B cell (primary cell): ENCODE results near the gene EXOSC10. TPM values are rescaled to one million over a fixed set of nuclear protein-coding genes. Genes with fewer than 3 reads are reported as not detected.

Source experiments
- ATAC-seq: fragments of 200-7000 bp; cut with Tn5 transposase; one replicate; pipeline ENCODE4 v1.10.0; 2021; ENCODE audit warnings: low read depth, mild to moderate bottlenecking, moderate number of reproducible peaks, moderate library complexity
- CTCF ChIA-PET: fragments of 350-600 bp; sonication (Branson Sonifier 250); formaldehyde crosslinking; loops from one replicate; lab custom pipeline; 2021; ENCODE audit warnings: antibody characterized with exemption, inconsistent platforms; lab: Charles Lee
- POLR2A ChIA-PET: fragments of 350-600 bp; sonication (Branson Sonifier 250); formaldehyde crosslinking; loops from one replicate; lab custom pipeline; 2021; ENCODE audit warnings: antibody characterized with exemption; lab: Charles Lee
- DNase-seq: peaks from one replicate; pipeline ENCODE4 v3.0.0; 2013
- H2AFZ ChIP-seq: 2 replicates; pipeline ENCODE4 v1.6.1; 2012; ENCODE audit warnings: mild to moderate bottlenecking, low read depth, low read length; ENCODE audit not compliant: insufficient read depth, poor library complexity, severe bottlenecking
- H3K27ac ChIP-seq, 2 donors: 1 replicate in 1 of 2; 2 replicates in 1 of 2; pipeline ENCODE4 v1.5.1; 2012 to 2013; ENCODE audit warnings: low read length in 2 of 2, mild to moderate bottlenecking in 2 of 2, moderate library complexity in 1 of 2
- H3K27me3 ChIP-seq, 4 experiments: fragments of 200-600 bp in 1 of 4; sonication (generic) in 1 of 4; replicated peaks in 1 of 4; 1 replicate in 2 of 4; 2 replicates in 2 of 4; pipeline versions ENCODE4 v1.6.1 to v1.7.0; 2013 to 2016; ENCODE audit warnings: low read length in 3 of 4, mild to moderate bottlenecking in 2 of 4, mixed read lengths in 1 of 4, moderate library complexity in 1 of 4; ENCODE audit not compliant: insufficient read depth in 4 of 4, control insufficient read depth in 3 of 4; ENCODE audit errors: control extremely low read depth in 1 of 4
- H3K36me3 ChIP-seq, 2 experiments: replicated peaks in 1 of 2; 1 replicate in 1 of 2; 2 replicates in 1 of 2; pipeline versions ENCODE4 v1.6.1 to v1.7.1; 2013; ENCODE audit warnings: low read length in 1 of 2; ENCODE audit not compliant: insufficient read depth in 2 of 2, control insufficient read depth in 1 of 2; ENCODE audit errors: control extremely low read depth in 1 of 2, extremely low read depth in 1 of 2
- H3K4me1 ChIP-seq, 2 donors: fragments of 200-600 bp in 1 of 2; sonication (generic) in 1 of 2; 1 replicate in 1 of 2; 2 replicates in 1 of 2; pipeline versions ENCODE4 v1.5.1 to v1.6.1; 2013 to 2017; ENCODE audit warnings: low read length in 2 of 2; ENCODE audit not compliant: control insufficient read depth in 2 of 2, insufficient read depth in 2 of 2
- H3K4me2 ChIP-seq: replicated peaks from 2 replicates; pipeline ENCODE3; 2012; ENCODE audit warnings: mild to moderate bottlenecking, low read depth, low read length; ENCODE audit not compliant: poor library complexity, severe bottlenecking
- H3K4me3 ChIP-seq, 5 experiments: fragments of 200-600 bp in 1 of 5; sonication (generic) in 1 of 5; 1 replicate in 3 of 5; 2 replicates in 2 of 5; pipeline versions ENCODE4 v1.5.1 to v1.7.0; 2011 to 2016; ENCODE audit warnings: low read length in 4 of 5, mild to moderate bottlenecking in 4 of 5, low read depth in 2 of 5, control low read depth in 1 of 5, moderate library complexity in 1 of 5; ENCODE audit not compliant: insufficient read depth in 1 of 5; ENCODE audit errors: control extremely low read depth in 1 of 5, extremely low read depth in 1 of 5
- H3K79me2 ChIP-seq: fragments of 200-600 bp; sonication (generic); one replicate; pipeline ENCODE4 v1.6.0; 2016; ENCODE audit warnings: low read length; ENCODE audit not compliant: control insufficient read depth, insufficient read depth
- H3K9ac ChIP-seq: fragments of 200-600 bp; sonication (generic); 2 replicates; pipeline ENCODE4 v1.6.1; 2017; ENCODE audit warnings: mild to moderate bottlenecking, low read length, moderate library complexity
- H3K9me3 ChIP-seq, 3 donors: one replicate each; pipeline versions ENCODE4 v1.6.1 to v1.7.1; 2013; ENCODE audit warnings: low read length in 2 of 3; ENCODE audit not compliant: control insufficient read depth in 2 of 3, insufficient read depth in 1 of 3; ENCODE audit errors: control extremely low read depth in 1 of 3
- H4K20me1 ChIP-seq: 2 replicates; pipeline ENCODE4 v1.6.0; 2012; ENCODE audit warnings: mild to moderate bottlenecking, low read length; ENCODE audit not compliant: insufficient read depth, control insufficient read depth, poor library complexity, severe bottlenecking
- H3K27ac Mint-ChIP-seq: one replicate; pipeline ENCODE4 v1.8.0; 2021; ENCODE audit warnings: mixed read lengths
- H3K27me3 Mint-ChIP-seq: one replicate; pipeline ENCODE4 v1.8.0; 2021; ENCODE audit warnings: mixed read lengths
- H3K4me1 Mint-ChIP-seq: one replicate; pipeline ENCODE4 v1.8.0; 2021; ENCODE audit warnings: mixed read lengths
- H3K4me3 Mint-ChIP-seq: one replicate; pipeline ENCODE4 v1.8.0; 2021; ENCODE audit warnings: mixed read lengths
- H3K9me3 Mint-ChIP-seq: one replicate; pipeline ENCODE4 v1.8.0; 2022; ENCODE audit warnings: mixed read lengths; ENCODE audit not compliant: insufficient read depth
- EZH2 ChIP-seq: IDR thresholded peaks from 2 replicates; pipeline ENCODE4 v1.6.1; 2012; ENCODE audit warnings: borderline replicate concordance, low read depth, mild to moderate bottlenecking, moderate library complexity, low read length; ENCODE audit not compliant: insufficient read depth, poor library complexity, severe bottlenecking
- WGBS: methylation state at CpG from one replicate; pipeline ENCODE4 v1.1.5; 2013; ENCODE audit warnings: missing lambda C conversion rate; ENCODE audit not compliant: insufficient coverage; 5-methylcytosine and 5-hydroxymethylcytosine counted together
- intact Hi-C: fragments of 100-400 bp; cut with micrococcal nuclease; formaldehyde crosslinking; loops from one replicate; pipeline ENCODE4 v1.10.0; 2022
- polyA plus RNA-seq: library from polyadenylated mRNA; depleted of rRNA; stranded (reverse); fragments of >200 nt; gene quantifications from 2 replicates; pipeline ENCODE4 v1.2.3, GENCODE V29; 2012
- total RNA-seq, 2 donors: library from RNA; stranded (reverse); fragments of 120-200 nt in 1 of 2; gene quantifications; 1 replicate in 1 of 2; 2 replicates in 1 of 2; pipeline versions ENCODE4 v1.2.3 to v1.2.4, GENCODE V29; 2013 to 2022
- TF ChIP-seq, protein P1 (sequence below): fragments of 200-600 bp; IDR thresholded peaks from one replicate; pipeline ENCODE4 v1.8.0; 2022; ENCODE audit warnings: antibody characterized with exemption, mild to moderate bottlenecking

Gene EXOSC10
- total and polyA plus RNA-seq, 2 donors (not counting 1 experiment from before 2014, with no cell fraction given), result 83.4 to 119 TPM

GRCh38 chr1:11134898-11135266 lies 35.2 kb upstream of the EXOSC10 start:
- Histone ChIP-seq H3K9me3 (no peaks in the 10 kb centered on the region), H3K27me3 (no peaks in the 10 kb centered on the region), H3K4me1 (no peaks in the 10 kb centered on the region), H3K9ac (no peak overlapping the region), H3K4me2 (no peak overlapping the region), H4K20me1 (no peaks in the 10 kb centered on the region), H3K36me3 (peaks cover 15 to 81% of the 10 kb centered on the region in 2 experiments), H3K4me3 (no peak overlapping the region), H3K27ac (no peak overlapping the region), H2AFZ (no peak overlapping the region), H3K79me2 (no peaks in the 10 kb centered on the region)
- CTCF ChIA-PET, result no interaction called here
- ATAC-seq (no peak), DNase-seq (no peak)
- POLR2A ChIA-PET, result no interaction called here
- Mint-ChIP-seq H3K4me3 (no peak overlapping the region), H3K27me3 (no peaks in the 10 kb centered on the region), H3K9me3 (no peaks in the 10 kb centered on the region), H3K4me1 (no peaks in the 10 kb centered on the region), H3K27ac (no peak overlapping the region)
- no peak for TF ChIP-seq EZH2
- TF ChIP-seq, protein P1, sequence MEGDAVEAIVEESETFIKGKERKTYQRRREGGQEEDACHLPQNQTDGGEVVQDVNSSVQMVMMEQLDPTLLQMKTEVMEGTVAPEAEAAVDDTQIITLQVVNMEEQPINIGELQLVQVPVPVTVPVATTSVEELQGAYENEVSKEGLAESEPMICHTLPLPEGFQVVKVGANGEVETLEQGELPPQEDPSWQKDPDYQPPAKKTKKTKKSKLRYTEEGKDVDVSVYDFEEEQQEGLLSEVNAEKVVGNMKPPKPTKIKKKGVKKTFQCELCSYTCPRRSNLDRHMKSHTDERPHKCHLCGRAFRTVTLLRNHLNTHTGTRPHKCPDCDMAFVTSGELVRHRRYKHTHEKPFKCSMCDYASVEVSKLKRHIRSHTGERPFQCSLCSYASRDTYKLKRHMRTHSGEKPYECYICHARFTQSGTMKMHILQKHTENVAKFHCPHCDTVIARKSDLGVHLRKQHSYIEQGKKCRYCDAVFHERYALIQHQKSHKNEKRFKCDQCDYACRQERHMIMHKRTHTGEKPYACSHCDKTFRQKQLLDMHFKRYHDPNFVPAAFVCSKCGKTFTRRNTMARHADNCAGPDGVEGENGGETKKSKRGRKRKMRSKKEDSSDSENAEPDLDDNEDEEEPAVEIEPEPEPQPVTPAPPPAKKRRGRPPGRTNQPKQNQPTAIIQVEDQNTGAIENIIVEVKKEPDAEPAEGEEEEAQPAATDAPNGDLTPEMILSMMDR, result no peak
- intact Hi-C loops, result no loop called here
- WGBS, result no CpG with 5 or more reads among the region's 5 CpGs

GRCh38 chr1:11134251-11134897 lies 34.7 kb upstream of the EXOSC10 start:
- H3K4me2 ChIP-seq, result no peak overlapping the region
- H3K79me2 ChIP-seq, result no peaks in the 10 kb centered on the region
- H3K4me1 ChIP-seq, result no peaks in the 10 kb centered on the region
- H3K9me3 ChIP-seq, result no peaks in the 10 kb centered on the region
- H3K36me3 ChIP-seq, result peaks cover 17 to 85% of the 10 kb centered on the region in 2 experiments
- no peaks in the 10 kb centered on the region for H4K20me1 ChIP-seq
- DNase-seq (no peak), ATAC-seq (no peak)
- H2AFZ ChIP-seq, result no peak overlapping the region
- no peaks in the 10 kb centered on the region for H3K27me3 Mint-ChIP-seq
- 100% methylated on average over 3 of the region's 5 CpGs for WGBS
- POLR2A ChIA-PET, result no interaction called here
- H3K27ac ChIP-seq, result no peak overlapping the region
- H3K4me1 Mint-ChIP-seq, result no peaks in the 10 kb centered on the region
- H3K4me3 Mint-ChIP-seq, result no peak overlapping the region
- no peaks in the 10 kb centered on the region for H3K9me3 Mint-ChIP-seq
- CTCF ChIA-PET, result no interaction called here
- no peak overlapping the region for H3K9ac ChIP-seq
- H3K27ac Mint-ChIP-seq, result no peak overlapping the region
- no peaks in the 10 kb centered on the region for H3K27me3 ChIP-seq
- intact Hi-C loops, result no loop called here
- TF ChIP-seq EZH2, result no peak
- TF ChIP-seq, protein P1, result no peak
- H3K4me3 ChIP-seq, result no peak overlapping the region
